ENCODE measurements around the gene SF1. TPM values are rescaled to one million over a fixed set of nuclear protein-coding genes. Genes with fewer than 3 reads are reported as not detected.

Gene SF1
- total and polyA plus RNA-seq, 9 of the 15 experiments (the other 6 are each of a cell fraction or from before 2014, with no cell fraction given) = 13.1 to 334 (median 111) TPM

DNA sequence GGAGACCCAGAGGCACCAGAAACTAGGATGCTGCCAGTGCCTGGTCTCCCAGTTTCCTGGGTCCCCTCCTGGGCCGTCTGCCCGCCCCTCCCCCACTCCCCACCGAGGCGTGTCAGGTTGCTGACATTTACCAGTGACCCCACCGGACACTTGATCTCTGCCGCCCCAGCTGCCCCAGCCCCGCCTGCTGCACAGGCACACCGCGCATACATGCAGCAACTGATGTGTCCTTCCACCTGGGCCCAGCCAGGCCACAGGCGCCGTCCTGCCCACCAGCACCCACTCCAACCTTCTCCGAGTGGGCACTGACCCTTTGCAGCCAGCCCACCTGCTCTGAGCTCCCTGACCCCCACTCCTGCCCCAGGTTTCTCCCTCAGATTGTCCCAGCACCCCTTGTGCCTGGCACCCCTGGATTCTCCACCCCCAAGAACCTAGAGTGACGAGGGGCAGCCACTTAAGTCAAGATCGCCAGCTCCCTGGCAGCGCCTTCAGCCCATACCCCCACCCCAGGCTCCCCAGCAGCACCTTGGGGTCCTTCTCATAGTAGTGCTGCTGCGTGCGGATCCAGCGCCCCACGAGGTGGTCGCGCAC, 19.1 kb downstream of the SF1 start (continued):
- TF ChIP-seq GTF3C2 (IDR thresholded peaks at IDR 0.05; ENCODE audit: borderline replicate concordance, extremely low read depth, insufficient read length) (no peak), MAFG (tag; conservative IDR thresholded peaks at IDR 0.05) (no peak), TRIM25 (IDR thresholded peaks at IDR 0.05; ENCODE audit: borderline replicate concordance) (no peak)

Data from K562 (cell line).